Esophagus muscularis mucosa (tissue), 4 donors: ENCODE data around the gene SLC37A1.

Experiments
- EP300 ChIP-seq: sonication (generic); formaldehyde crosslinking; IDR thresholded peaks from one replicate; pipeline ENCODE4 v1.6.1; 2017; ENCODE audit warnings: antibody characterized with exemption
- POLR2A ChIP-seq: fragments of 450-650 bp; IDR thresholded peaks from one replicate; pipeline ENCODE4 v1.6.1; 2017; ENCODE audit warnings: antibody characterized with exemption, moderate library complexity, mild to moderate bottlenecking, low read depth
- TF ChIP-seq, protein P1 (sequence below), 3 experiments: fragments of 200-600 bp in 2 of 3; fragments of 450-650 bp in 1 of 3; sonication (generic) in 2 of 3; IDR thresholded peaks; one replicate each; pipeline ENCODE4 v1.5.1; 2017 to 2019; ENCODE audit warnings: antibody characterized with exemption in 3 of 3, mild to moderate bottlenecking in 2 of 3, moderate library complexity in 1 of 3

DNA sequence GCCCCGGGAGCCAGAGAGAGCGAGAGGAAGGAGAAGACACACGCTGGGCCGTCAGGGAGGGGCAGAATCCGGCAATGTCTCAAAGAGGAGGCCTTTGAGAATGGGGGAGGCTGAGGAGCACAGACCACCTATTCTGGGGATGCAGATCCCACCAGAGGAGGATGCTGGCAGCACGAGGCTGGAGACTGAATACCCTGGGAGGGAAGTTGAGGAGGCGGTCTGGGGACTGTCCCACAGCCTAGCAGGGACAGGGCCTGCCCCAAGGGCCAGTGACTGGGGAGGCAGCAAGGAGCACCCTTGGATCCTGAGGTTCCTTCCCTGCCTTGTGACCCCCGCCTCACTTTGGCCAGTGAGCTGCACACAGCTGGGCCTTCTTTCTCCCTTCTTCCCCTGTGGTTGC, 49.2 kb downstream of the SLC37A1 start:
- TF ChIP-seq, protein P1, sequence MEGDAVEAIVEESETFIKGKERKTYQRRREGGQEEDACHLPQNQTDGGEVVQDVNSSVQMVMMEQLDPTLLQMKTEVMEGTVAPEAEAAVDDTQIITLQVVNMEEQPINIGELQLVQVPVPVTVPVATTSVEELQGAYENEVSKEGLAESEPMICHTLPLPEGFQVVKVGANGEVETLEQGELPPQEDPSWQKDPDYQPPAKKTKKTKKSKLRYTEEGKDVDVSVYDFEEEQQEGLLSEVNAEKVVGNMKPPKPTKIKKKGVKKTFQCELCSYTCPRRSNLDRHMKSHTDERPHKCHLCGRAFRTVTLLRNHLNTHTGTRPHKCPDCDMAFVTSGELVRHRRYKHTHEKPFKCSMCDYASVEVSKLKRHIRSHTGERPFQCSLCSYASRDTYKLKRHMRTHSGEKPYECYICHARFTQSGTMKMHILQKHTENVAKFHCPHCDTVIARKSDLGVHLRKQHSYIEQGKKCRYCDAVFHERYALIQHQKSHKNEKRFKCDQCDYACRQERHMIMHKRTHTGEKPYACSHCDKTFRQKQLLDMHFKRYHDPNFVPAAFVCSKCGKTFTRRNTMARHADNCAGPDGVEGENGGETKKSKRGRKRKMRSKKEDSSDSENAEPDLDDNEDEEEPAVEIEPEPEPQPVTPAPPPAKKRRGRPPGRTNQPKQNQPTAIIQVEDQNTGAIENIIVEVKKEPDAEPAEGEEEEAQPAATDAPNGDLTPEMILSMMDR (IDR thresholded peaks at IDR 0.05), result no peak
- TF ChIP-seq POLR2A (no peak), EP300 (no peak)
